ENCODE data around the gene C1orf167.

- TF ChIP-seq, protein P1, sequence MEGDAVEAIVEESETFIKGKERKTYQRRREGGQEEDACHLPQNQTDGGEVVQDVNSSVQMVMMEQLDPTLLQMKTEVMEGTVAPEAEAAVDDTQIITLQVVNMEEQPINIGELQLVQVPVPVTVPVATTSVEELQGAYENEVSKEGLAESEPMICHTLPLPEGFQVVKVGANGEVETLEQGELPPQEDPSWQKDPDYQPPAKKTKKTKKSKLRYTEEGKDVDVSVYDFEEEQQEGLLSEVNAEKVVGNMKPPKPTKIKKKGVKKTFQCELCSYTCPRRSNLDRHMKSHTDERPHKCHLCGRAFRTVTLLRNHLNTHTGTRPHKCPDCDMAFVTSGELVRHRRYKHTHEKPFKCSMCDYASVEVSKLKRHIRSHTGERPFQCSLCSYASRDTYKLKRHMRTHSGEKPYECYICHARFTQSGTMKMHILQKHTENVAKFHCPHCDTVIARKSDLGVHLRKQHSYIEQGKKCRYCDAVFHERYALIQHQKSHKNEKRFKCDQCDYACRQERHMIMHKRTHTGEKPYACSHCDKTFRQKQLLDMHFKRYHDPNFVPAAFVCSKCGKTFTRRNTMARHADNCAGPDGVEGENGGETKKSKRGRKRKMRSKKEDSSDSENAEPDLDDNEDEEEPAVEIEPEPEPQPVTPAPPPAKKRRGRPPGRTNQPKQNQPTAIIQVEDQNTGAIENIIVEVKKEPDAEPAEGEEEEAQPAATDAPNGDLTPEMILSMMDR (IDR thresholded peaks at IDR 0.05; ENCODE audit: low read depth, low read length) = no peak
- TF ChIP-seq POLR2A (IDR thresholded peaks at IDR 0.05; ENCODE audit: extremely low read depth, insufficient read length) = no peak
- TF ChIP-seq MYC (IDR thresholded peaks at IDR 0.05; ENCODE audit: low read depth, low read length) = no peak
- TF ChIP-seq MAX (IDR thresholded peaks at IDR 0.05; ENCODE audit: low read depth, low read length) = no peak
These were observed 25.9 kb downstream of the C1orf167 start for GRCh38 chr1:11787804-11788436.

All from NB4 (cell line).